Upper lobe of right lung (tissue), 1 donor: Measurements from ENCODE around the gene IDH3G. TPM values are rescaled to one million over a fixed set of nuclear protein-coding genes. Genes with fewer than 3 reads are reported as not detected.

Source experiments
- ATAC-seq: fragments of 200-7000 bp; cut with Tn5 transposase; one replicate; pipeline ENCODE4 v1.9.1; 2020; ENCODE audit warnings: mild to moderate bottlenecking, moderate library complexity
- DNase-seq: peaks from one replicate; pipeline ENCODE4 v3.0.0-alpha.2; 2020
- H3K27ac ChIP-seq: fragments of 200-600 bp; one replicate; pipeline ENCODE4 v1.8.0; 2022
- H3K27me3 ChIP-seq: fragments of 200-600 bp; one replicate; pipeline ENCODE4 v1.8.0; 2022; ENCODE audit warnings: mild to moderate bottlenecking
- H3K36me3 ChIP-seq: fragments of 200-600 bp; one replicate; pipeline ENCODE4 v1.8.0; 2022
- H3K4me1 ChIP-seq: fragments of 200-600 bp; one replicate; pipeline ENCODE4 v1.8.0; 2022
- H3K4me3 ChIP-seq: fragments of 200-600 bp; one replicate; pipeline ENCODE4 v1.8.0; 2022; ENCODE audit warnings: mild to moderate bottlenecking
- H3K9me3 ChIP-seq: fragments of 200-600 bp; one replicate; pipeline ENCODE4 v1.8.0; 2022
- CTCF ChIP-seq: fragments of 200-600 bp; IDR thresholded peaks from one replicate; pipeline ENCODE4 v1.8.0; 2022; ENCODE audit warnings: antibody characterized with exemption
- intact Hi-C: fragments of 100-400 bp; cut with DNase I; formaldehyde crosslinking; loops from one replicate; pipeline ENCODE4 v1.11.0; 2022
- total RNA-seq: library from RNA; stranded (reverse); fragmentation: NEBNext Ultra II Directional; extraction: Animal tissue kit (Norgen Biotek cat#: 25700); gene quantifications from one replicate; pipeline ENCODE4 v1.2.1, GENCODE V29; 2021
- donor health status: DM: no; HTN: yes; CAD: no; lungs with severe emphysema.

IDH3G gene
- total RNA-seq, 1 donor from 2014 or later, result 42.7 TPM

GRCh38 chrX:153829799-153830639 is 35.8 kb upstream of the IDH3G start, which contains the start of gene PDZD4:
PDZD4 (minus strand) TSS chrX:153830544; CDS start chrX:153830298, 246 bp downstream.
- no peaks in the 10 kb centered on the region for H3K4me1 ChIP-seq
- TF ChIP-seq CTCF, result no peak
- H3K36me3 ChIP-seq, result no peaks in the 10 kb centered on the region
- no peaks in the 10 kb centered on the region for H3K27me3 ChIP-seq
- peak; percentile 12 for ATAC-seq
- DNase-seq, result no peak
- intact Hi-C loops, result no loop called here
- H3K27ac ChIP-seq, result no peak within 1 kb of the TSS
- H3K4me3 ChIP-seq, result peak within 1 kb of the TSS; percentile 36
- no peaks in the 10 kb centered on the region for H3K9me3 ChIP-seq

- ATAC-seq, result no peak
- no peak for TF ChIP-seq CTCF
- Histone ChIP-seq H3K27ac (no peak overlapping the region), H3K36me3 (no peaks in the 10 kb centered on the region), H3K9me3 (no peaks in the 10 kb centered on the region), H3K27me3 (no peaks in the 10 kb centered on the region), H3K4me3 (peak overlapping the region; percentile 36), H3K4me1 (no peaks in the 10 kb centered on the region)
- DNase-seq, result no peak
- intact Hi-C loops, result no loop called here
Observed at GRCh38 chrX:153829549-153829798, 35.3 kb upstream of the IDH3G start.

- Histone ChIP-seq H3K4me1 (no peaks in the 10 kb centered on the region), H3K27ac (no peak overlapping the region), H3K9me3 (no peaks in the 10 kb centered on the region), H3K36me3 (no peaks in the 10 kb centered on the region), H3K4me3 (peak overlapping the region; percentile 36), H3K27me3 (no peaks in the 10 kb centered on the region)
- no peak for ATAC-seq
- no peak for DNase-seq
- intact Hi-C loops, result no loop called here
- TF ChIP-seq CTCF, result no peak
Observed at GRCh38 chrX:153828723-153829548, 34.8 kb upstream of the IDH3G start.

GRCh38 chrX:153828308-153828707 is 34.1 kb upstream of the IDH3G start:
- no peaks in the 10 kb centered on the region for H3K36me3 ChIP-seq
- no peaks in the 10 kb centered on the region for H3K9me3 ChIP-seq
- H3K4me1 ChIP-seq, result no peaks in the 10 kb centered on the region
- H3K27ac ChIP-seq, result no peak overlapping the region
- no peak for DNase-seq
- H3K4me3 ChIP-seq, result peak overlapping the region; percentile 36
- intact Hi-C loops, result no loop called here
- no peak for ATAC-seq
- H3K27me3 ChIP-seq, result no peaks in the 10 kb centered on the region
- TF ChIP-seq CTCF, result no peak

GRCh38 chrX:153827903-153828302 is 33.7 kb upstream of the IDH3G start:
- DNase-seq, result no peak
- no peak for ATAC-seq
- Histone ChIP-seq H3K9me3 (no peaks in the 10 kb centered on the region), H3K4me3 (no peak overlapping the region), H3K27me3 (no peaks in the 10 kb centered on the region), H3K4me1 (no peaks in the 10 kb centered on the region), H3K36me3 (no peaks in the 10 kb centered on the region), H3K27ac (no peak overlapping the region)
- no peak for TF ChIP-seq CTCF
- intact Hi-C loops, result no loop called here
